RWPE2 (cell line): ENCODE results near the gene SNRK.
A peak's percentile ranks its signal among the peaks of the same experiment; 100 is the strongest.

Experiments used
- ATAC-seq: fragments of 200-7000 bp; cut with Tn5 transposase; 3 replicates; pipeline ENCODE4 v1.9.1; 2021; ENCODE audit warnings: low read depth
- DNase-seq: peaks from one replicate; pipeline ENCODE4 v3.0.0-alpha.2; 2020; ENCODE audit warnings: low spot score
- H3K27ac ChIP-seq: fragments of 450-650 bp; 2 replicates; pipeline ENCODE4 v1.5.1; 2017; ENCODE audit warnings: mild to moderate bottlenecking; ENCODE audit not compliant: poor library complexity, severe bottlenecking
- H3K27me3 ChIP-seq: fragments of 250-450 bp; sonication (Bioruptor Pico); 2 replicates; pipeline ENCODE4 v1.5.1; 2021; ENCODE audit warnings: mild to moderate bottlenecking, moderate library complexity; ENCODE audit not compliant: insufficient read depth, poor library complexity, severe bottlenecking
- H3K36me3 ChIP-seq: fragments of 250-450 bp; sonication (Bioruptor Pico); 2 replicates; pipeline ENCODE4 v1.5.1; 2020; ENCODE audit warnings: low read depth, mild to moderate bottlenecking, moderate library complexity
- H3K4me1 ChIP-seq: fragments of 250-450 bp; sonication (Bioruptor Pico); 2 replicates; pipeline ENCODE4 v1.5.1; 2021; ENCODE audit warnings: mild to moderate bottlenecking, moderate library complexity; ENCODE audit not compliant: insufficient read depth, poor library complexity, severe bottlenecking
- H3K4me3 ChIP-seq: fragments of 250-450 bp; sonication (Bioruptor Pico); 2 replicates; pipeline ENCODE4 v1.5.1; 2021; ENCODE audit warnings: mild to moderate bottlenecking, moderate library complexity; ENCODE audit not compliant: severe bottlenecking
- H3K9me3 ChIP-seq: fragments of 250-450 bp; sonication (Bioruptor Pico); 2 replicates; pipeline ENCODE4 v1.5.1; 2021; ENCODE audit warnings: mild to moderate bottlenecking, moderate library complexity; ENCODE audit not compliant: severe bottlenecking
- CTCF ChIP-seq: fragments of 450-650 bp; IDR thresholded peaks from one replicate; pipeline ENCODE4 v1.5.1; 2017; ENCODE audit warnings: mild to moderate bottlenecking, moderate library complexity; ENCODE audit not compliant: poor library complexity, severe bottlenecking

SNRK gene

GRCh38 chr3:43262194-43262593, 24.1 kb upstream of the SNRK start:
- no peaks in the 10 kb centered on the region for H3K9me3 ChIP-seq
- ATAC-seq = no peak

GRCh38 chr3:43266451-43266850, 19.9 kb upstream of the SNRK start:
- no peaks in the 10 kb centered on the region for H3K4me1 ChIP-seq
- no peaks in the 10 kb centered on the region for H3K9me3 ChIP-seq
- DNase-seq (no peak), ATAC-seq (no peak)
- no peaks in the 10 kb centered on the region for H3K36me3 ChIP-seq
- H3K27me3 ChIP-seq = no peaks in the 10 kb centered on the region
- no peak for TF ChIP-seq CTCF
- H3K4me3 ChIP-seq = no peak overlapping the region
- no peak overlapping the region for H3K27ac ChIP-seq

More at GRCh38 chr3:43262194-43262593, 24.1 kb upstream of the SNRK start:
- TF ChIP-seq CTCF = no peak
- no peak for DNase-seq
- no peaks in the 10 kb centered on the region for H3K27me3 ChIP-seq
- H3K27ac ChIP-seq = no peak overlapping the region
- H3K36me3 ChIP-seq = no peaks in the 10 kb centered on the region
- H3K4me1 ChIP-seq = peaks cover 10% of the 10 kb centered on the region
- H3K4me3 ChIP-seq = no peak overlapping the region

DNA sequence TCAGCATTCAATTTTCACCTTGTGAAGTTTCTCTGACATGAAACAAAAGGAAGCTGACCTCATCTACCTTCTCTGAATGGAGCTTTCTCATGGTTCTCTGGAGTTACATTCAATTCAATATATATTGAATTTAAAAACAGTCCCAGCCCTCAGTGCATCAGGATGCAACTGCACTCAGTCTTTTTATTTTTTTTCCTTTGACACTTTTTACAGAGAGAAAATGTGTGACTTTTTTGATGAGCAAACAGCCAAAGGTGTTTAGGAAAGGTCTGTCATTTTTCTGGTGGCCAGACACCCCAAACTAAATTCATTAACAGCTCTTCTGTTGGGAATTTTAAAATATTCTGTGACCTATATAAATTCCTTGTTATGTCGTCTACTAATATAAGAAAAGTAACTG, 19.3 kb upstream of the SNRK start:
- TF ChIP-seq CTCF = no peak
- H3K9me3 ChIP-seq = no peaks in the 10 kb centered on the region
- ATAC-seq (no peak), DNase-seq (no peak)
- no peaks in the 10 kb centered on the region for H3K27me3 ChIP-seq
- H3K36me3 ChIP-seq = no peaks in the 10 kb centered on the region
- no peak overlapping the region for H3K4me3 ChIP-seq
- no peak overlapping the region for H3K27ac ChIP-seq
- H3K4me1 ChIP-seq = no peaks in the 10 kb centered on the region

DNA sequence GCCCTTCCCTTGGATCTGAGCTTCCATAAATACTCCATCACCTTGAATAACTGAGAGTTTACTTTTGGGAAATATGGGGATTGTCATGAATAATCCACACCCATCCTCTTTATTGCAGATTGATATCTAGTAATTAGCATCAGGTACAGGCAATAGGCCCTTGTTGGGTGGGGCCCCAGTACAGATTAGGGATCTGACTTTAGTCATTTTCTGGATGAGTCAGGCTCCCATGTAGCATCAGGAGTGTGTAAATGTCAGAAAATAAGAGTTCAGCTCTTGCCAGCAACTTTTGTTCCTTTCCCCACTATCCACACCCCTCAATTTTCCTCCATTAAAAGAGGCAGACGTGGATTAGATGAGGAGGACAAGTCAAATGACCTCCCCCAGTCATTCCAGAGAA, 17.7 kb upstream of the SNRK start:
- Histone ChIP-seq H3K27me3 (no peaks in the 10 kb centered on the region), H3K27ac (no peak overlapping the region), H3K4me3 (no peak overlapping the region), H3K9me3 (no peaks in the 10 kb centered on the region), H3K4me1 (no peaks in the 10 kb centered on the region), H3K36me3 (no peaks in the 10 kb centered on the region)
- DNase-seq = no peak
- ATAC-seq = peak; percentile 69
- TF ChIP-seq CTCF = no peak

- H3K4me1 ChIP-seq = no peaks in the 10 kb centered on the region
- DNase-seq = no peak
- TF ChIP-seq CTCF = no peak
- no peak overlapping the region for H3K4me3 ChIP-seq
- ATAC-seq = no peak
- H3K9me3 ChIP-seq = no peaks in the 10 kb centered on the region
- H3K36me3 ChIP-seq = no peaks in the 10 kb centered on the region
- no peak overlapping the region for H3K27ac ChIP-seq
- H3K27me3 ChIP-seq = no peaks in the 10 kb centered on the region
Observed at GRCh38 chr3:43270078-43270477, 16.3 kb upstream of the SNRK start.
